ENCODE results near the gene SPTBN1.

Gene SPTBN1

GRCh38 chr2:54545702-54546450 lies 89.7 kb downstream of the SPTBN1 start (continued):
- TF ChIP-seq POU6F1 (CRISPR knock-in tag; IDR thresholded peaks at IDR 0.05; ENCODE audit: borderline replicate concordance, low read depth), result no peak
- TF ChIP-seq ISL1 (CRISPR knock-in tag; IDR thresholded peaks at IDR 0.05), result no peak
- TF ChIP-seq RARB (CRISPR knock-in tag; IDR thresholded peaks at IDR 0.05), result no peak

- TF ChIP-seq RARB (CRISPR knock-in tag; IDR thresholded peaks at IDR 0.05), result no peak
- no peak for TF ChIP-seq ISL1 (CRISPR knock-in tag; IDR thresholded peaks at IDR 0.05)
- TF ChIP-seq ZNF565 (CRISPR knock-in tag; conservative IDR thresholded peaks at IDR 0.05; ENCODE audit: low read depth), result no peak
- no peak for TF ChIP-seq ZNF70 (CRISPR knock-in tag; IDR thresholded peaks at IDR 0.05)
- TF ChIP-seq CREB5 (CRISPR knock-in tag; IDR thresholded peaks at IDR 0.05; ENCODE audit: low read depth), result no peak
- TF ChIP-seq ZFP3 (CRISPR knock-in tag; IDR thresholded peaks at IDR 0.05), result no peak
- no peak for TF ChIP-seq CSRNP3 (CRISPR knock-in tag; IDR thresholded peaks at IDR 0.05)
- no peak for TF ChIP-seq GLIS3 (CRISPR knock-in tag; IDR thresholded peaks at IDR 0.05)
- no peak for TF ChIP-seq POU6F1 (CRISPR knock-in tag; IDR thresholded peaks at IDR 0.05; ENCODE audit: borderline replicate concordance, low read depth)
- TF ChIP-seq TCF4 (CRISPR knock-in tag; IDR thresholded peaks at IDR 0.05; ENCODE audit: borderline replicate concordance), result no peak
- no peak for TF ChIP-seq TOX (CRISPR knock-in tag; IDR thresholded peaks at IDR 0.05; ENCODE audit: borderline replicate concordance)
- TF ChIP-seq PATZ1 (CRISPR knock-in tag; IDR thresholded peaks at IDR 0.05; ENCODE audit: borderline replicate concordance), result no peak
- TF ChIP-seq ESRRG (CRISPR knock-in tag; IDR thresholded peaks at IDR 0.05), result no peak
- no peak for TF ChIP-seq BACH2 (CRISPR knock-in tag; IDR thresholded peaks at IDR 0.05; ENCODE audit: borderline replicate concordance)
- no peak for ATAC-seq
These were observed 90.4 kb downstream of the SPTBN1 start for GRCh38 chr2:54546518-54546917.

- ATAC-seq, result no peak
- TF ChIP-seq SNAI2 (CRISPR knock-in tag; IDR thresholded peaks at IDR 0.05), result no peak
- TF ChIP-seq POU6F1 (CRISPR knock-in tag; IDR thresholded peaks at IDR 0.05; ENCODE audit: borderline replicate concordance, low read depth), result no peak
- TF ChIP-seq ZFP30 (CRISPR knock-in tag; IDR thresholded peaks at IDR 0.05), result no peak
These were observed 91.0 kb downstream of the SPTBN1 start for GRCh38 chr2:54546923-54547720.
